Progenitor cell of endocrine pancreas (in vitro differentiated cells): ENCODE results near the gene SRXN1. TPM values are rescaled to one million over a fixed set of nuclear protein-coding genes. Genes with fewer than 3 reads are reported as not detected.
A peak's percentile ranks its signal among the peaks of the same experiment; 100 is the strongest.
"Not testable (repeated sequence)": the region's sequence is repeated elsewhere in the genome, so short reads cannot be mapped to it uniquely, and the experiment has no call there.

Experiments
- DNase-seq: peaks from one replicate; pipeline ENCODE4 v3.0.0; 2021; ENCODE audit warnings: low spot score; ENCODE audit not compliant: unreplicated experiment
- H3K27ac Mint-ChIP-seq: 2 replicates; pipeline ENCODE4 v1.8.0; 2021; ENCODE audit warnings: mild to moderate bottlenecking, moderate library complexity, mixed read lengths
- H3K27me3 Mint-ChIP-seq: 2 replicates; pipeline ENCODE4 v1.8.0; 2021; ENCODE audit warnings: mixed read lengths
- H3K36me3 Mint-ChIP-seq: 2 replicates; pipeline ENCODE4 v1.8.0; 2022; ENCODE audit warnings: mixed read lengths; ENCODE audit not compliant: insufficient read depth
- H3K4me1 Mint-ChIP-seq: 2 replicates; pipeline ENCODE4 v1.8.0; 2021; ENCODE audit warnings: low read depth, mixed read lengths
- H3K4me3 Mint-ChIP-seq: 2 replicates; pipeline ENCODE4 v1.8.0; 2021; ENCODE audit warnings: low read depth, mild to moderate bottlenecking, moderate library complexity, mixed read lengths
- H3K9me3 Mint-ChIP-seq: 2 replicates; pipeline ENCODE4 v1.8.0; 2021; ENCODE audit warnings: low read depth, mixed read lengths
- CTCF ChIP-seq: fragments of 200-600 bp; sonication (generic); IDR thresholded peaks from one replicate; pipeline ENCODE4 v1.5.0; 2021; ENCODE audit warnings: antibody characterized with exemption, mild to moderate bottlenecking; ENCODE audit not compliant: unreplicated experiment
- total RNA-seq: library from RNA; stranded (reverse); gene quantifications from 2 replicates; pipeline ENCODE4 v1.2.1, GENCODE V29; 2021

The SRXN1 gene
- total RNA-seq, 1 donor from 2014 or later: 12.0 TPM

DNA sequence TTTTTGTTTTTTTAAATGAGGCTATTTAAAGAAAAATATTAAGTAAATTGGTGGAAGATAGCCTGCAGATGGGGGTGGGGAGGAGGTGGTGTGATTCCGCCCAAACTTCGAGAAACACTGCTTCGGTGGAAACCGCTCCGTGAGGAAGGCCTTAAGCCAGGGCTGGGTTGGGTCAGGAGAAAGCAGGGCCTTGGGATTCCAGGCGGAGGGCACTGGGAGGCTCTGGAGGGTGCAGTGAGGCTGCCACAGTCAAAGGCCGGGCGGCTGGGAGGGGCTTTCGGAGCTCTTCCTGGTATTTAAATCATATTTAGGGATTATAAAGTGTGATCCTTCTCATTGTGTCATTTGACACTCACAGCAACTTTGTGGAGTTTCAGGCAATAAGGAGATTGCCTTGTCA is 44.8 kb upstream of the SRXN1 start:
- no peak for DNase-seq
- Mint-ChIP-seq H3K27ac (no peak overlapping the region), H3K36me3 (no peaks in the 10 kb centered on the region), H3K27me3 (peaks cover 45% of the 10 kb centered on the region), H3K4me3 (no peak overlapping the region), H3K9me3 (no peaks in the 10 kb centered on the region), H3K4me1 (peaks cover 16% of the 10 kb centered on the region)
- TF ChIP-seq CTCF: no peak

DNA sequence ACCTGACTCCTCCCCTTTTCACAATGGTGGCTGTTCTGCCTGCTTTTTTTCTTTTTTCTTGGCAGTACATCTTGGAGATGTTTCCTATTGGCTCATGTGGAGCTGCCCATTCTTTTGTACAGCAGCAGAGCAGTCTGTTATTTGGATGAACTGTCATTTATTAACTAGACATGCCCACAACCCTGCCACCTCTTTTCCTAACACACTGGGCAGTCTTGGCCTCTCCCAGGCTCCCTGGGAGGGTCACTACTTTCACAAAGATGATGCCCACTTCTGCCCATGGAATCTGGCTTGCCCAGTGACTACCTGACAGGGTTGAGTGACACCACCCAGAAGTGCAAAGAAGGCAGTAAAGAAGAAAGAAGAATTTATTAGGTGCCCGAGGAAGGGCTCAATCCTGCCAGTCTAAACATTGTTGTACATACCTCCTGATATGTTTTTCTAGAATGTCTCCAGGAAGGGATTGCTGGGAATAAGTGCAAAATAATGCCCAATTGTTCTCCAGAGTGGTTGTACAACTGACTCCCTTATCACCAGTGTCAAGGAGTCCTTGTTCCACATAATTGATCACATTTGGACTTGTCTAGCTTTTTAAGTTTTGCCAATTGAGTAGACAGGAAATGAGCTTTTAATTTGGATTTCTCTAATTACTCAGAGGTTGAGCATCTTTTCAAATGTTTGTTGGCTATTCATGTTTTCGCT is 42.3 kb upstream of the SRXN1 start:
- Mint-ChIP-seq H3K4me1 (peaks cover 16% of the 10 kb centered on the region), H3K9me3 (no peaks in the 10 kb centered on the region), H3K36me3 (no peaks in the 10 kb centered on the region), H3K4me3 (no peak overlapping the region), H3K27ac (peak overlapping the region; percentile 22), H3K27me3 (peaks cover 57% of the 10 kb centered on the region)
- DNase-seq: no peak
- TF ChIP-seq CTCF: no peak

GRCh38 chr20:694496-694895 is 41.5 kb upstream of the SRXN1 start:
- Mint-ChIP-seq H3K4me1 (peaks cover 16% of the 10 kb centered on the region), H3K27me3 (peaks cover 56% of the 10 kb centered on the region), H3K27ac (no peak overlapping the region), H3K36me3 (no peaks in the 10 kb centered on the region), H3K9me3 (no peaks in the 10 kb centered on the region), H3K4me3 (no peak overlapping the region)
- no peak for DNase-seq
- no peak for TF ChIP-seq CTCF

DNA sequence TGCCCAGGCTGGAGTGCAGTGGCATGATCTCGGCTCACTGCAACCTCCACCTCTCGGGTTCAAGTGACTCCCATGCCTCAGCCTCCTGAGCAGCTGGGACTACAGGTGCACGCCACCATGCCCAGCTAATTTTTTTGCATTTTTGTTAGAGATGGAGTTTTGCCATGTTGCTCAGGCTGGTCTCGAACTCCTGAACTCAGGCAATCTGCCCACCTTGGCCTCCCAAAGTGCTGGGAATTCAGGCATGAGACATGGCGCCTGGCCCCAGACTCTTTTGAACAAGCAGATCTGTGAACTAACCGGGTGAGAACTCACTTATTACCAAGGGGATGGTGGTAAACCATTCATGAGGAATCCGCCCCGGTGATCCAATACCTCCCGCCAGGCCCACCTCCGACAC is 40.8 kb upstream of the SRXN1 start:
- peaks cover 17% of the 10 kb centered on the region for H3K4me1 Mint-ChIP-seq
- H3K9me3 Mint-ChIP-seq, H3K27ac Mint-ChIP-seq, H3K36me3 Mint-ChIP-seq, DNase-seq, H3K4me3 Mint-ChIP-seq: not testable (repeated sequence)
- H3K27me3 Mint-ChIP-seq: peaks cover 57% of the 10 kb centered on the region

DNA sequence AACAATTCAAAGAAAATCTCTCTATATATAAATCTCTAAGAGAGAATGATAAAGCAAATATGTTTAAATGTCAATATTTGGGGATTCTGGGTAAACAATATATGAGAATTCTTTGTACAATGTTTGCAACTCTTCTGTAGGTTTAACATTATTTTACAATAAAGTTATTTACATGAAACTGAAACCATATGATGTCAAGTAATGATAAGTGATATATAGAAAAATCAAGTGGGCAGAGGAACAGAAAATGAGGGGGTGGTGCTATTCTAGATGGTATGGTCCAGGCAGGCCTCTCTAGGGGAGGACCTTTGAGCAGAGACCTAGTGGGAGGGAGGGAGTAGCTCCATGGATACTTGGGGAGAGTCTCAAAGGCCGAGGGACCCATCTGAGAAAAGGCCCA is 39.0 kb upstream of the SRXN1 start:
- no peak for TF ChIP-seq CTCF
- H3K4me3 Mint-ChIP-seq: no peak overlapping the region
- peaks cover 64% of the 10 kb centered on the region for H3K27me3 Mint-ChIP-seq
- no peaks in the 10 kb centered on the region for H3K9me3 Mint-ChIP-seq
- H3K36me3 Mint-ChIP-seq: no peaks in the 10 kb centered on the region
- DNase-seq: no peak
- H3K4me1 Mint-ChIP-seq: peaks cover 15% of the 10 kb centered on the region
- no peak overlapping the region for H3K27ac Mint-ChIP-seq

DNA sequence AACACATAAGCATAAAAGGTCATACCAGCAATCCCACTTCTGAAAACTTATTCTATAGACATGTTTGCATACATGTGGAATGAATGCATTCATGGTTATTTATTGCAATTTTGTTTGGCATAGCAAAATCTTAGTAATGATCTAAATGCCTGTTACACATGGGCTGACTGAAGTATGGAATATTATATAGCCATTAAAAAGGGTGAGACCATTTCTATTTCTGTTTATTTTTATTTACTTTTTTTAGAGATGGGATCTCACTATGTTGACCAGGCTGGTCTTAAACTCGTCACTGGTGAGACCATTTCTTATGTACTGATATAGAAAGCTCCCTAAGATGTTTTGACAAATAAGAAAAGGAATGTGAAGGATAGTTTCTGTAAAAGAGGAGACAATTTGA is 36.9 kb upstream of the SRXN1 start:
- Mint-ChIP-seq H3K4me1 (peaks cover 7% of the 10 kb centered on the region), H3K4me3 (no peak overlapping the region), H3K27me3 (peaks cover 68% of the 10 kb centered on the region), H3K36me3 (no peaks in the 10 kb centered on the region), H3K9me3 (no peaks in the 10 kb centered on the region), H3K27ac (no peak overlapping the region)
- no peak for DNase-seq
- TF ChIP-seq CTCF: no peak
